Middle frontal gyrus (tissue), 1 donor: ENCODE results near the gene PRG3.
A peak's percentile ranks its signal among the peaks of the same experiment; 100 is the strongest.
"Not testable (repeated sequence)": the region's sequence is repeated elsewhere in the genome, so short reads cannot be mapped to it uniquely, and the experiment has no call there.

Experiments
- DNase-seq: peaks from one replicate; pipeline ENCODE4 v3.0.0-alpha.2; 2015; ENCODE audit warnings: low spot score; ENCODE audit errors: extremely low spot score

The PRG3 gene

GRCh38 chr11:57341250-57341808, 39.6 kb downstream of the PRG3 start:
- DNase-seq = no peak

- no peak for DNase-seq
Observed at GRCh38 chr11:57340039-57340615, 40.8 kb downstream of the PRG3 start.

GRCh38 chr11:57339328-57339727, 41.6 kb downstream of the PRG3 start:
- no peak for DNase-seq

- no peak for DNase-seq
Observed at GRCh38 chr11:57338142-57338541, 42.8 kb downstream of the PRG3 start, which contains the start of gene P2RX3. Gene P2RX3, plus strand, starts transcription at chr11:57338352. Its CDS starts 199 bp downstream, at chr11:57338551.

- DNase-seq = not testable (repeated sequence)
Observed at GRCh38 chr11:57336856-57337255, 44.1 kb downstream of the PRG3 start.

- DNase-seq = no peak
Observed at GRCh38 chr11:57336111-57336666, 44.8 kb downstream of the PRG3 start.

GRCh38 chr11:57335343-57336110, 45.4 kb downstream of the PRG3 start, which contains the start of gene SSRP1:
Gene SSRP1, minus strand, starts transcription at chr11:57335892. Its CDS starts 771 bp downstream, at chr11:57335121.
- DNase-seq = peak; percentile 83

- no peak for DNase-seq
Observed at GRCh38 chr11:57335023-57335342, 46.0 kb downstream of the PRG3 start.

GRCh38 chr11:57332694-57333440, 48.1 kb downstream of the PRG3 start:
- DNase-seq = no peak

- no peak for DNase-seq
Observed at GRCh38 chr11:57331720-57332119, 49.2 kb downstream of the PRG3 start.

- no peak for DNase-seq
Observed at GRCh38 chr11:57330029-57330428, 50.9 kb downstream of the PRG3 start.

- DNase-seq = no peak
Observed at GRCh38 chr11:57327721-57328120, 53.2 kb downstream of the PRG3 start.
